Uterus (tissue), 2 donors: ENCODE measurements around the gene LRBA.
A peak's percentile ranks its signal among the peaks of the same experiment; 100 is the strongest.

Experiments
- POLR2A ChIP-seq, 2 donors: fragments of 450-650 bp; IDR thresholded peaks; one replicate each; pipeline ENCODE4 v1.6.1; 2016; ENCODE audit warnings: antibody characterized with exemption in 2 of 2, mild to moderate bottlenecking in 1 of 2, moderate library complexity in 1 of 2
- TF ChIP-seq, protein P1 (sequence below), 4 experiments: fragments of 200-600 bp in 2 of 4; fragments of 450-650 bp in 2 of 4; sonication (generic) in 2 of 4; IDR thresholded peaks; one replicate each; pipeline ENCODE4 v1.5.1; 2016 to 2019; ENCODE audit warnings: antibody characterized with exemption in 4 of 4, mild to moderate bottlenecking in 2 of 4, moderate library complexity in 1 of 4

DNA sequence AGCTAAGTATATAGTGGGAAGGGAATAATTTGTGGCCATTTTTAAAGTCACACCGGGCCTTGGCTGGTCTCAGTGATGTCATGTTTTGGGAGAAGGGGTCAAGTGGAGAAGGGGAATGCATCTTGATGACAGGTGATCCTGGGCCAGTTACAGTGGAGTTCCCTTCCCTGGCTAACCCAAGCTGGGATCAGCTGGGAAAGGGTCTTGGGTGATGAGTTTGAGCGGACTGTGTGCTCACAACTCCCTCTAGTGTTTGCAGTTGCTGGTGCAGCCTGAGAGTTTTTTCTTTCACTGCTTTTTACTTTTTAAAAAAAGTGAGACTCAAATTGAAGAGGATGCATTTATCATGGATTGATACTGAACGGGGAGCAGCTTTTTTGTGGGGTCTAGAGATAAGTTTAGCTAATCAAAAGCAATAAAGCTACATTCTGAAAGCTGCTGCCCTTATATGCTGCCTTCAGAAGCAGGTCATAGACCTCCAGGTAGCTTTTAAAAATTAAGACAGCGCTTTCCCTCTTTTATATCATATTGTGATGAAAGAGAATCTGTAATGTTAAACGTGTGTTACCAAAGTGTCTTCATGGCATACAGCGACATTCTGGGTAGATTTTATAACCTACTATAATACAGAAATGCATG lies 772.1 kb downstream of the LRBA start:
- TF ChIP-seq, protein P1, sequence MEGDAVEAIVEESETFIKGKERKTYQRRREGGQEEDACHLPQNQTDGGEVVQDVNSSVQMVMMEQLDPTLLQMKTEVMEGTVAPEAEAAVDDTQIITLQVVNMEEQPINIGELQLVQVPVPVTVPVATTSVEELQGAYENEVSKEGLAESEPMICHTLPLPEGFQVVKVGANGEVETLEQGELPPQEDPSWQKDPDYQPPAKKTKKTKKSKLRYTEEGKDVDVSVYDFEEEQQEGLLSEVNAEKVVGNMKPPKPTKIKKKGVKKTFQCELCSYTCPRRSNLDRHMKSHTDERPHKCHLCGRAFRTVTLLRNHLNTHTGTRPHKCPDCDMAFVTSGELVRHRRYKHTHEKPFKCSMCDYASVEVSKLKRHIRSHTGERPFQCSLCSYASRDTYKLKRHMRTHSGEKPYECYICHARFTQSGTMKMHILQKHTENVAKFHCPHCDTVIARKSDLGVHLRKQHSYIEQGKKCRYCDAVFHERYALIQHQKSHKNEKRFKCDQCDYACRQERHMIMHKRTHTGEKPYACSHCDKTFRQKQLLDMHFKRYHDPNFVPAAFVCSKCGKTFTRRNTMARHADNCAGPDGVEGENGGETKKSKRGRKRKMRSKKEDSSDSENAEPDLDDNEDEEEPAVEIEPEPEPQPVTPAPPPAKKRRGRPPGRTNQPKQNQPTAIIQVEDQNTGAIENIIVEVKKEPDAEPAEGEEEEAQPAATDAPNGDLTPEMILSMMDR (IDR thresholded peaks at IDR 0.05), result peak; percentile 65 to 75 (median 70)
- no peak for TF ChIP-seq POLR2A (IDR thresholded peaks at IDR 0.05)
